Neutrophil (primary cell): ENCODE measurements around the gene PI4K2B.
A peak's percentile ranks its signal among the peaks of the same experiment; 100 is the strongest.

Experiments
- H3K27ac ChIP-seq: fragments of 200-600 bp; sonication (generic); 2 replicates; pipeline ENCODE4 v1.5.1; 2016; ENCODE audit warnings: mild to moderate bottlenecking, moderate library complexity
- H3K27me3 ChIP-seq: fragments of 200-600 bp; sonication (generic); 2 replicates; pipeline ENCODE4 v1.6.0; 2016; ENCODE audit warnings: mild to moderate bottlenecking
- H3K36me3 ChIP-seq: fragments of 200-600 bp; sonication (generic); 2 replicates; pipeline ENCODE4 v1.5.1; 2017
- H3K4me1 ChIP-seq, 2 experiments: fragments of 200-600 bp in 1 of 2; sonication (generic) in 1 of 2; 1 replicate in 1 of 2; 2 replicates in 1 of 2; pipeline versions ENCODE4 v1.5.1 to v1.6.1; 2013 to 2016; ENCODE audit warnings: low read depth in 1 of 2, low read length in 1 of 2, mild to moderate bottlenecking in 1 of 2, moderate library complexity in 1 of 2; ENCODE audit not compliant: control insufficient read depth in 1 of 2, insufficient read depth in 1 of 2
- H3K4me3 ChIP-seq, 2 experiments: fragments of 200-600 bp in 1 of 2; sonication (generic) in 1 of 2; 1 replicate in 1 of 2; 2 replicates in 1 of 2; pipeline ENCODE4 v1.5.1; 2013 to 2016; ENCODE audit warnings: low read depth in 1 of 2, low read length in 1 of 2, mild to moderate bottlenecking in 1 of 2, moderate library complexity in 1 of 2
- H3K9me3 ChIP-seq: fragments of 200-600 bp; sonication (generic); 2 replicates; pipeline ENCODE4 v1.5.1; 2016
- TF ChIP-seq, protein P1 (sequence below): fragments of 200-600 bp; sonication (generic); IDR thresholded peaks from 2 replicates; pipeline ENCODE4 v1.5.1; 2016; ENCODE audit warnings: antibody characterized with exemption

The PI4K2B gene

DNA sequence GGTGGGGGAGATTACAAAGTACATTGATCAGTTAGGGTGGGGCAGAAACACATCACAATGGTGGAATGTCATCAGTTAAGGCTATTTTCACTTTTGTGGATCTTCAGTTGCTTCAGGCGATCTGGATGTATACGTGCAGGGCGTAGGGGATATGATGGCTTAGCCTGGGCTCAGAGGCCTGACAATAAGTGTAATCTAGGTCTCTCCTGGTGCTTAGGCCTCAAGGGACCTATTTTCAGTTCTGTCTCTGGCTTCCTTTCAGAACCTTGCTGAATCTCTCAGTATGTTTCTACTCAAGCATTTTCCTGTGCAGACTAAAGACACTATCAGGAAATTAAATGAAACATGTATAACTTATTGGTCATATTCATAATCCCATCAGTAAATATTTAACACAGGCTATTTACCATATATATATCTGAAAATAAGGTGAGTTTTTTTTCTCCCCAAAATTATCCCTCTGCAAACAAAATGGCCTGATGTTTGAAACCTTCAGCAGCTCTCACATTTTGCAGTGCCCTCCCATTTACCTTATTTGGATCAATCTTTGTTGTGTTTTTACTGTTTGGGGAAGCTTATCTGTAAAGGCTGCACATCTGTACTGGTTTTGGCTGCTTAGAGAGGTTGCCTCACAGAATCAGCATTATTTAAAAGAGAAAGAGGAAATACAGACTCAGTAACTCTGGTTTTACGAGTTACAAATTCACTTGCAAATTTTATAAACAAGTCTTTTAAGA is 76.4 kb downstream of the PI4K2B start:
- peaks cover 12 to 14% of the 10 kb centered on the region in 2 experiments for H3K4me1 ChIP-seq
- H3K27me3 ChIP-seq, result no peaks in the 10 kb centered on the region
- H3K9me3 ChIP-seq, result no peaks in the 10 kb centered on the region
- no peak overlapping the region for H3K4me3 ChIP-seq
- TF ChIP-seq, protein P1, sequence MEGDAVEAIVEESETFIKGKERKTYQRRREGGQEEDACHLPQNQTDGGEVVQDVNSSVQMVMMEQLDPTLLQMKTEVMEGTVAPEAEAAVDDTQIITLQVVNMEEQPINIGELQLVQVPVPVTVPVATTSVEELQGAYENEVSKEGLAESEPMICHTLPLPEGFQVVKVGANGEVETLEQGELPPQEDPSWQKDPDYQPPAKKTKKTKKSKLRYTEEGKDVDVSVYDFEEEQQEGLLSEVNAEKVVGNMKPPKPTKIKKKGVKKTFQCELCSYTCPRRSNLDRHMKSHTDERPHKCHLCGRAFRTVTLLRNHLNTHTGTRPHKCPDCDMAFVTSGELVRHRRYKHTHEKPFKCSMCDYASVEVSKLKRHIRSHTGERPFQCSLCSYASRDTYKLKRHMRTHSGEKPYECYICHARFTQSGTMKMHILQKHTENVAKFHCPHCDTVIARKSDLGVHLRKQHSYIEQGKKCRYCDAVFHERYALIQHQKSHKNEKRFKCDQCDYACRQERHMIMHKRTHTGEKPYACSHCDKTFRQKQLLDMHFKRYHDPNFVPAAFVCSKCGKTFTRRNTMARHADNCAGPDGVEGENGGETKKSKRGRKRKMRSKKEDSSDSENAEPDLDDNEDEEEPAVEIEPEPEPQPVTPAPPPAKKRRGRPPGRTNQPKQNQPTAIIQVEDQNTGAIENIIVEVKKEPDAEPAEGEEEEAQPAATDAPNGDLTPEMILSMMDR, result no peak
- peak overlapping the region; percentile 20 for H3K27ac ChIP-seq
- H3K36me3 ChIP-seq, result no peaks in the 10 kb centered on the region

DNA sequence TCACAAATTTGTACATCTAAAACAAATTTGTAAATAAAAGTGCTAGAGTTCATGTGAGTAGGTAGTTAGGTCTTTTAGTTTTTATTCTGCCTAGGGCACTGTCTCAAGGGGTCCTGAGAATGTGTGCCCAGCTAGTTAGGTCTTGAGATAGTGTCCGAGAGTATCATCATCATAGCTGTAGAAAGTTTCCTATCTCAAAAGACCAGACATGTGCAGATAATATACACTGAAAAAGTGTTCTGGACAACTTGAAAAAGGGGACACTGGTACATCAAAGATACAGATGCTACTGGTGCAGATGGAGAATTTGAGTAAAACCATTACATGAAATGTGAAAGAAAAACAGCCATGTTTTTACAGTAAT is 77.0 kb downstream of the PI4K2B start:
- Histone ChIP-seq H3K27ac (peak overlapping the region; percentile 20), H3K27me3 (no peaks in the 10 kb centered on the region), H3K4me1 (peaks cover 12 to 14% of the 10 kb centered on the region in 2 experiments), H3K36me3 (no peaks in the 10 kb centered on the region), H3K4me3 (no peak overlapping the region), H3K9me3 (no peaks in the 10 kb centered on the region)
- TF ChIP-seq, protein P1, result no peak

DNA sequence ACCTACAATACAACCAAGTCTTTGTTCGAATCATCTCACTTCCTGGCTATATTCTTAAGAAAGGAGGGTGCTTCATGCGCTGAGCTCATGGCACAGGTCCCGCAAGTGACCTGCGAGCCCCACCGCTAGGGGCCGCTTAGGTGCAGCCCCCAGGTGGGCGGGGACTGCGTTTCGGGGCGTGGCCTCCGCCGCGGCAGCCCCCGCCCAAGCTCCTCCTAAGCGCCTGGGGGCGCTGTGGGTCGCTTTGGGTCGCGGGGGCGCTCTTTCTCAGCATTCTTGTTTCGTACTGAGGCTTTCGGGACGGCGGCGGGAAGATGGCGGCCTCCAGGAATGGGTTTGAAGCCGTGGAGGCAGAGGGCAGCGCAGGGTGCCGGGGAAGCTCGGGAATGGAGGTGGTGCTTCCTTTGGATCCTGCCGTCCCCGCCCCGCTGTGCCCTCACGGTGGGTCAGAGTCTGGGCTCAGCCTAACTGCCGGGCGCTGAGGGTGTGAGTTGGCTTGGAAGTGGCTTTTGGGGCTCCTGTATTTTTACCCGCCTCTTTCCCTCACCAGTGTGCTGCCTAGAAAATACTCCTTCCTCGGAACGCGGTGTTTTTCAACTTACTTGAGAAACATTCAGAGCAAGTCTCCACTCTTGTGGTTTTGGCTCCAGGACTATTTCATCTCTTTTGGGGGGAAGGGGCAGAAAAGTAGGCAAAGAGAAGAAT is 78.8 kb downstream of the PI4K2B start, which contains the start of gene ZCCHC4:
TSS of gene ZCCHC4 (plus strand) at position 279 of the 705 bp plus-strand sequence. CDS start at position 315, 36 bp downstream.
- peak within 1 kb of the TSS; percentile 34 for H3K27ac ChIP-seq
- no peaks in the 10 kb centered on the region for H3K27me3 ChIP-seq
- no peaks in the 10 kb centered on the region for H3K9me3 ChIP-seq
- no peaks in the 10 kb centered on the region for H3K36me3 ChIP-seq
- TF ChIP-seq, protein P1, result peak; percentile 97
- H3K4me3 ChIP-seq, result peak within 1 kb of the TSS; percentile 78 to 86
- peaks cover 12 to 14% of the 10 kb centered on the region in 2 experiments for H3K4me1 ChIP-seq

DNA sequence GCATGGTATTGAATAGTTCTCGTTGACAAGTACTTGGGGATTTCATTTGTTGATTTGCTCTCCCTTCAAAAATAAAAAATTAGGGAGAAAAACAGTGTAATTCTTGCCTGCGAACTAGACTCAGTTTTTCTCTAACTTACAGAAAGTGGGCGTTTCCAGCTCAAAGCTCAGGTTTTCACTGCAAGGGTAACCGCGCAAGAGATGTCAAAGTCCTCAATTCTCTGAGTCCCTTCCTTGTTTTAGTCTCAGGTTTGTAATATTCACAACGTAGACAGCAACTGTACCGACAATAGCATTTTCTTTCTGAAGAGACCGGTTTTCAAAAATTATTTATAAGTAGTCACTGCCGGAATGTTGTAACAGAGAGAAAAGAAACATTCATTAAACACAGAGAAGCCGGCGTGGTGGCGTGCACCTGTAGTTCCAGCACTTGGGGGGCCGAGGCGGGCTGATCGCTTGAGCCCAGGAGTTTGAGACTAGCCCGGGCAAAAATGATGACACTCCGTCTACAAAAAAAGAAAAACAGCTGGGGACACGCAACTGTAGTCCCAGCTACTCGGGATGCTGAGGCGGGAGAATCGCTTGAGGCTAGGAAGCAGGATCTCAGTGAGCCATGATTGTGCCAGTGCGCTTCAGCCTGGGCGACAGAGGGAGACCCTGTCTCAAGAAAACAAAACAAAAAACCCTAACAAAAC is 79.5 kb downstream of the PI4K2B start:
- Histone ChIP-seq H3K27me3 (no peaks in the 10 kb centered on the region), H3K27ac (peak overlapping the region; percentile 34), H3K9me3 (no peaks in the 10 kb centered on the region), H3K4me3 (peak overlapping the region; percentile 78 to 86), H3K4me1 (peaks cover 12 to 14% of the 10 kb centered on the region in 2 experiments), H3K36me3 (no peaks in the 10 kb centered on the region)
- TF ChIP-seq, protein P1, result no peak

GRCh38 chr4:25320336-25320735 is 86.5 kb downstream of the PI4K2B start:
- TF ChIP-seq, protein P1, result no peak
- Histone ChIP-seq H3K9me3 (no peaks in the 10 kb centered on the region), H3K4me1 (peaks cover 4 to 6% of the 10 kb centered on the region in 2 experiments), H3K27me3 (no peaks in the 10 kb centered on the region), H3K27ac (no peak overlapping the region), H3K4me3 (no peak overlapping the region), H3K36me3 (no peaks in the 10 kb centered on the region)
